ENCODE measurements around the gene RAB14. TPM values are rescaled to one million over a fixed set of nuclear protein-coding genes. Genes with fewer than 3 reads are reported as not detected.

RAB14 gene
- total RNA-seq, 4 donors from 2014 or later: 26.2 to 54.1 (median 33.8) TPM

- H3K27ac ChIP-seq: no peak overlapping the region
- no peaks in the 10 kb centered on the region for H3K4me1 ChIP-seq
- no peaks in the 10 kb centered on the region for H3K9me3 ChIP-seq
- no peak for DNase-seq
- H3K36me3 ChIP-seq: peaks cover 0 to 50% (median 0%) of the 10 kb centered on the region in 3 donors
- no peak for TF ChIP-seq CTCF (IDR thresholded peaks at IDR 0.05)
- TF ChIP-seq POLR2A (IDR thresholded peaks at IDR 0.05): no peak
- H3K27me3 ChIP-seq: no peaks in the 10 kb centered on the region
- no peak overlapping the region for H3K4me3 ChIP-seq
Observed at GRCh38 chr9:121150188-121150587, 51.5 kb downstream of the RAB14 start.

DNA sequence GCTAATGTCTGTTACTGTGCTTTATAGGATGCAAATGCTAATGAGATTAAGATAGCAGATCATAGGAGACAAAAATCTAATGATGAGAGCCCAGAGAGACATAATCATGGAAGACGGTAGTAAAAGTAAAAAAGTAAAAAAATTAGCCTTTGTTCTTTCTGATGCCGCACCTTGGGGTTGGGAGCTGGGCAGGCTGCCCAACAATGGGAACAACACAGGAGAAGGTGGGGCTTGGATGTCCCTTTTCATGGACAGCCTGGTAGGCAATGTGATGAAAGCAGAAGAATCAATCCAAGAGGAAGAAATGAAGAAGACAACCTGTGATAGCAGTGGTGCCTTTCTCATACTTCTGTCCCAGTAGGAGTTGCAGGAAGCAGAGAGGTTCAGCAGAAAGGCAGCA is 57.2 kb downstream of the RAB14 start:
- Histone ChIP-seq H3K4me1 (no peaks in the 10 kb centered on the region), H3K9me3 (no peaks in the 10 kb centered on the region), H3K27ac (no peak overlapping the region), H3K36me3 (peaks cover 0 to 85% (median 0%) of the 10 kb centered on the region in 3 donors), H3K27me3 (no peaks in the 10 kb centered on the region), H3K4me3 (no peak overlapping the region)
- no peak for TF ChIP-seq POLR2A (IDR thresholded peaks at IDR 0.05)
- no peak for TF ChIP-seq CTCF (IDR thresholded peaks at IDR 0.05)
- no peak for DNase-seq

DNA sequence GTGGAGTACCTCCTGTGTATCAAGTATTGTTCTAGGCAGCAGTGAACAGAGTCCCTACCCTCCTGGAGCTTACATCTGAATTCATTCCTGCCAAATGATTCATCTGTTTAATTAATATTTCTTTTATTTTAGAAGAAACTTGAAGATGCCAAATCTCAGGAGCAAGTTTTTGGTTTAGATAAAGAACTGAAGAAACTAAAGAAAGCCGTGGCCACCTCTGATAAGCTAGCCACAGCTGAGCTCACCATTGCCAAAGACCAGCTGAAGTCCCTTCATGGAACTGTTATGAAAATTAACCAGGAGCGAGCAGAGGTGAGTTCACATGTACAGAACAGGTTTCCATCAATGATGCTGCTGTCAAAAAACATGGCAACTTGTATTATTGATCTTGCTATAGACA is 57.9 kb downstream of the RAB14 start:
- no peak for DNase-seq
- Histone ChIP-seq H3K27me3 (no peaks in the 10 kb centered on the region), H3K4me1 (no peaks in the 10 kb centered on the region), H3K27ac (no peak overlapping the region), H3K9me3 (no peaks in the 10 kb centered on the region), H3K36me3 (peaks cover 0 to 78% (median 0%) of the 10 kb centered on the region in 3 donors), H3K4me3 (no peak overlapping the region)
- TF ChIP-seq POLR2A (IDR thresholded peaks at IDR 0.05): no peak
- TF ChIP-seq CTCF (IDR thresholded peaks at IDR 0.05): no peak

DNA sequence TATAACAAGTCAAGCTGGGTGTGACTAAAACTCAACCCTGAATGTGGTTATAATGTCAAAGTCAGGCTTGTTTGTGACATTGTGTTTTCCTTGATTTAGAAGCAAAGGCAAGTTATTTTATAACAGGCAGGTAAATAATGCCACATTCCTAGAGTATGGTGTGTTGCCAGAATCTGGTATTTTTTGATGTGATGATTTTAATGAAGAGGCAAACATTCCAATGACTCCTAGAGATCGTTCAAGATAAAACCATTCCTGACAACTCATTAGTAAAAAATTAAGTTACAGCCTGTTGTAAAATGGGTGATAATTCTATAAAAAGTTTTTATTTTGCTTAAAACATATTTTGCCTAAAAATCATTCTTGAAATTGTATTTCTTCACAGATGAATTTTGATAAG is 60.0 kb downstream of the RAB14 start:
- Histone ChIP-seq H3K36me3 (peaks cover 0 to 64% (median 0%) of the 10 kb centered on the region in 3 donors), H3K27me3 (no peaks in the 10 kb centered on the region), H3K4me1 (no peaks in the 10 kb centered on the region), H3K27ac (no peak overlapping the region), H3K4me3 (no peak overlapping the region), H3K9me3 (no peaks in the 10 kb centered on the region)
- DNase-seq: no peak
- TF ChIP-seq CTCF (IDR thresholded peaks at IDR 0.05): no peak
- TF ChIP-seq POLR2A (IDR thresholded peaks at IDR 0.05): no peak

DNA sequence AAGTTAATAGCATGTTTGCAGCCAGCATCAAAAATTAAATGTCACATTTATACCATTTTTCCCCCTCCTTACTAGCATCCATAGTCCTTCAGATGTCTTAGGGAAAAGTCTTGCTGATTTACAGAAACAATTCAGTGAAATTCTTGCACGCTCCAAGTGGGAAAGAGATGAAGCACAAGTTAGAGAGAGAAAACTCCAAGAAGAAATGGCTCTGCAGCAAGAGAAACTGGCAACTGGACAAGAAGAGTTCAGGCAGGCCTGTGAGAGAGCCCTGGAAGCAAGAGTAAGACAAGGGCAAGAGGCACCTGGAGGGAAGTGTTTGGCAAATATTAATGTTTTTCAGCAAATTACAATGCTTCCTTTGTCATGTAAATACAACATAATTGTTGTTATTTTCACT is 60.4 kb downstream of the RAB14 start:
- Histone ChIP-seq H3K27me3 (no peaks in the 10 kb centered on the region), H3K4me3 (no peak overlapping the region), H3K27ac (no peak overlapping the region), H3K4me1 (no peaks in the 10 kb centered on the region), H3K36me3 (peaks cover 0 to 62% (median 0%) of the 10 kb centered on the region in 3 donors), H3K9me3 (no peaks in the 10 kb centered on the region)
- TF ChIP-seq POLR2A (IDR thresholded peaks at IDR 0.05) (no peak), CTCF (IDR thresholded peaks at IDR 0.05) (no peak)
- no peak for DNase-seq

- no peak overlapping the region for H3K27ac ChIP-seq
- H3K4me3 ChIP-seq: no peak overlapping the region
- H3K4me1 ChIP-seq: no peaks in the 10 kb centered on the region
- no peak for TF ChIP-seq CTCF (IDR thresholded peaks at IDR 0.05)
- TF ChIP-seq POLR2A (IDR thresholded peaks at IDR 0.05): no peak
- no peak for DNase-seq
- H3K27me3 ChIP-seq: no peaks in the 10 kb centered on the region
- peaks cover 0 to 63% (median 0%) of the 10 kb centered on the region in 3 donors for H3K36me3 ChIP-seq
- H3K9me3 ChIP-seq: no peaks in the 10 kb centered on the region
Observed at GRCh38 chr9:121140162-121140561, 61.5 kb downstream of the RAB14 start.
